Measurements from ENCODE around the gene SFXN3.

SFXN3 gene

GRCh38 chr10:101080933-101081931, 50.2 kb downstream of the SFXN3 start:
- no peak for DNase-seq

- DNase-seq: no peak
Measured at GRCh38 chr10:101085846-101086245, 54.8 kb downstream of the SFXN3 start.

GRCh38 chr10:101087376-101087775, 56.3 kb downstream of the SFXN3 start:
- no peak for DNase-seq

GRCh38 chr10:101087965-101088364, 56.9 kb downstream of the SFXN3 start:
- no peak for DNase-seq

DNA sequence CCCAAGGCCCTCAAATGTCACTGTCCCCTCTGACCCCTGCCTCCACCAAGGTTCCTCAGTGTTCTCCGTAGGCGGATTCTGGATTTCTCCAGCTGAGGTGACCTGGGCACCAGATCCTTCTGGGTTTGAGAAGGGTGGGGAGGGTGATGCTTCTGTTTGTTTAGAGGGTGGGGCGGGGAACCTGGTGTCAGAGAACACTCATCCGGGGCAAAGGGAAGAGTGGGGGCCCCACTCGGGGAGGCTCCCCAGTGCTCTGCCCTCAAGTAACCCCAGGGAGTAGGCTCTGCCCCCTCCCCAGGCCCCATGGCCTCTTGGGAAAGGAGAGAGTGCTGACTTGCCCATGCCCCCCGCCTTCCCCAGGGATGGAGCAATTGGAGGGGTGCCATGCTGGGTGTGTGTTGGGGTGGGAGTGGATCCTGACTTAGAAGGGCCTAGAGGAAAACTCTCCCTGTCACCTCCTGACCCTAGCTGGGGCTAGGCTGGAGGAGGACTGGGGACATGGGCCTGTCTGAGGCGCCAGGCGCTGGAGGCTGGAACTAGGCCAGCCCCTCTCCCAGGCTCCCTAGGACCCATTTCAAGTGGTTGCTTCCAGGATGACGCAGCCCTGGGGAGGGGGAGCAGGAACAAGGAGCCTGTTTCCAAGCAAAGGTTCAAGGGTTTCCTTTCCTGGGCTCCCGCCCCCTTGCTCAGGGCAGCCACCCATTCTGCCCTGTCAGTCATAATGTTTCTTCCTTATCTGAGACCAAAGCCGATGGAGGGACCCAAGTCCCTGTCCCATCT, 58.7 kb downstream of the SFXN3 start:
- DNase-seq: no peak

- no peak for DNase-seq
Measured at GRCh38 chr10:101090597-101090996, 59.6 kb downstream of the SFXN3 start.
